Mammary epithelial cell (primary cell): ENCODE measurements around the gene SLC6A18.

Experiments
- CTCF ChIP-seq, 2 donors: IDR thresholded peaks in 1 of 2; conservative IDR thresholded peaks in 1 of 2; 2 replicates each; pipeline ENCODE4 v1.5.1; 2011 to 2012; ENCODE audit warnings: inconsistent platforms in 2 of 2, low read length in 2 of 2, mild to moderate bottlenecking in 2 of 2, control low read depth in 1 of 2, low read depth in 1 of 2; ENCODE audit not compliant: insufficient read depth in 1 of 2; ENCODE audit errors: extremely low read depth in 1 of 2
- EZH2 ChIP-seq: IDR thresholded peaks from 2 replicates; pipeline ENCODE4 v1.6.1; 2012; ENCODE audit warnings: low read length, inconsistent platforms, borderline replicate concordance

- TF ChIP-seq CTCF (conservative IDR thresholded peaks at IDR 0.05 in 1 of 2, IDR thresholded peaks at IDR 0.05 in 1 of 2; ENCODE audit: extremely low read depth in 1 of 2, insufficient read depth in 1 of 2, low read depth in 1 of 2, low read length in 2 of 2) = no peak
- no peak for TF ChIP-seq EZH2
Observed at GRCh38 chr5:1216211-1216917, 8.8 kb upstream of the SLC6A18 start.
